Stomach (tissue), 9 donors: ENCODE data around the gene GPR176. TPM values are rescaled to one million over a fixed set of nuclear protein-coding genes. Genes with fewer than 3 reads are reported as not detected.
A peak's percentile ranks its signal among the peaks of the same experiment; 100 is the strongest.

ENCODE experiments used
- DNase-seq, 2 donors: peaks; one replicate each; pipeline versions ENCODE4 v3.0.0 to v3.0.0-alpha.2; 2013 to 2019
- H3K27ac ChIP-seq, 5 donors: fragments of 200-600 bp in 4 of 5; sonication (generic) in 4 of 5; one replicate each; pipeline ENCODE4 v1.5.1; 2013 to 2019; ENCODE audit warnings: mild to moderate bottlenecking in 1 of 5, moderate library complexity in 1 of 5
- H3K27me3 ChIP-seq, 3 donors: fragments of 200-600 bp; sonication (generic); one replicate each; pipeline ENCODE4 v1.5.1; 2017 to 2019; ENCODE audit warnings: mixed run types in 1 of 3
- H3K36me3 ChIP-seq, 4 donors: fragments of 200-600 bp; sonication (generic); 1 replicate in 3 of 4; 2 replicates in 1 of 4; pipeline ENCODE4 v1.5.1; 2016 to 2019
- H3K4me1 ChIP-seq, 4 donors: fragments of 200-600 bp; sonication (generic); one replicate each; pipeline ENCODE4 v1.5.1; 2016 to 2019
- H3K4me3 ChIP-seq, 4 donors: fragments of 200-600 bp; sonication (generic) in 3 of 4; one replicate each; pipeline ENCODE4 v1.5.1; 2016 to 2019; ENCODE audit warnings: mild to moderate bottlenecking in 1 of 4
- H3K9me3 ChIP-seq, 4 donors: fragments of 200-600 bp; sonication (generic); one replicate each; pipeline ENCODE4 v1.5.1; 2016 to 2019
- EP300 ChIP-seq: sonication (generic); formaldehyde crosslinking; IDR thresholded peaks from one replicate; pipeline ENCODE4 v1.6.1; 2017; ENCODE audit warnings: antibody characterized with exemption
- POLR2A ChIP-seq, 4 donors: fragments of 450-650 bp; IDR thresholded peaks; one replicate each; pipeline ENCODE4 v1.6.1; 2016; ENCODE audit warnings: antibody characterized with exemption in 4 of 4, control low read depth in 2 of 4, mild to moderate bottlenecking in 1 of 4, moderate library complexity in 1 of 4
- POLR2AphosphoS5 ChIP-seq, 3 donors: sonication (generic); formaldehyde crosslinking; IDR thresholded peaks; one replicate each; pipeline ENCODE4 v1.6.1; 2016; ENCODE audit warnings: antibody characterized with exemption in 3 of 3
- WGBS, 5 donors: extraction: QIAGEN DNeasy Blood & Tissue Kit in 3 of 5; methylation state at CpG; one replicate each; pipeline versions ENCODE4 v1.1.5 to v1.1.7; 2013 to 2018; 5-methylcytosine and 5-hydroxymethylcytosine counted together
- intact Hi-C: fragments of 100-400 bp; cut with DNase I; formaldehyde crosslinking; loops from one replicate; pipeline ENCODE4 v1.15.1; 2023; ENCODE audit warnings: low total_unique reads
- polyA plus RNA-seq, 3 donors: library from polyadenylated mRNA; stranded (reverse); fragments of 200-250 nt; gene quantifications; one replicate each; pipeline ENCODE4 v1.2.3, GENCODE V29; 2013
- total RNA-seq, 5 donors: library from RNA; depleted of rRNA; stranded (reverse); fragments of >200 nt; gene quantifications; one replicate each; pipeline versions ENCODE4 v1.1.0 to v1.2.3, GENCODE V29; 2014 to 2016
- TF ChIP-seq, protein P1 (sequence below), 7 experiments: fragments of 450-650 bp in 4 of 7; fragments of 200-600 bp in 3 of 7; sonication (generic) in 3 of 7; IDR thresholded peaks; one replicate each; pipeline ENCODE4 v1.5.1; 2016 to 2019; ENCODE audit warnings: antibody characterized with exemption in 7 of 7, control low read depth in 2 of 7, mild to moderate bottlenecking in 1 of 7
- donor health status: healthy with polysubstance abuse.
- donor health status: Bipolar disorder and iron deficiency.
- donor health status: healthy.

GPR176 gene
- total and polyA plus RNA-seq, 8 donors: 0.29 to 10.1 (median 1.3) TPM; not detected in 1

DNA sequence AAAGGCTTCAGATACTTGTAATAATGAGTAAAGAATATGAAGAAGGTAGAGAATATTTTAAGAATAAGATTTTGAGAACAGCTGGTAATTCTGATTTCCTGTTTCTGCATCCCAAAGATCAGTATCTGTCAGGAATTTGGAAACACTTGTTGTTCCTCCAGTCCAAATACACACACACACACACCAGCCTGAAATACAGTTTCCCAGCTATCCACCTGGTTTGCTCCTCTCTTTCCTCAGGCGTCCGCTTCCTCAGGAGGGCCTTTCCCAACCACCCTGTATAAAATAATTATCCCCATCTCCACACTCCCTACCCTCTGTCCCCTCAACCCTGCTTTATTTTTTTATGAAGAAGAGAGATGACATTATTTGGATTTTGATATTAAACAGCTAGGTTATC is 135.4 kb downstream of the GPR176 start:
- Histone ChIP-seq H3K4me3 (no peak overlapping the region), H3K9me3 (no peaks in the 10 kb centered on the region), H3K27me3 (no peaks in the 10 kb centered on the region), H3K36me3 (no peaks in the 10 kb centered on the region), H3K4me1 (peaks cover 10 to 57% (median 36%) of the 10 kb centered on the region in 4 donors), H3K27ac (peak overlapping the region in 3 of 5 donors; percentile 19 to 86 (median 83))
- WGBS, 5 donors: 39 to 72% (median 62%) methylated on average over 2 of the region's 2 CpGs
- intact Hi-C loops: no loop called here
- TF ChIP-seq, protein P1, sequence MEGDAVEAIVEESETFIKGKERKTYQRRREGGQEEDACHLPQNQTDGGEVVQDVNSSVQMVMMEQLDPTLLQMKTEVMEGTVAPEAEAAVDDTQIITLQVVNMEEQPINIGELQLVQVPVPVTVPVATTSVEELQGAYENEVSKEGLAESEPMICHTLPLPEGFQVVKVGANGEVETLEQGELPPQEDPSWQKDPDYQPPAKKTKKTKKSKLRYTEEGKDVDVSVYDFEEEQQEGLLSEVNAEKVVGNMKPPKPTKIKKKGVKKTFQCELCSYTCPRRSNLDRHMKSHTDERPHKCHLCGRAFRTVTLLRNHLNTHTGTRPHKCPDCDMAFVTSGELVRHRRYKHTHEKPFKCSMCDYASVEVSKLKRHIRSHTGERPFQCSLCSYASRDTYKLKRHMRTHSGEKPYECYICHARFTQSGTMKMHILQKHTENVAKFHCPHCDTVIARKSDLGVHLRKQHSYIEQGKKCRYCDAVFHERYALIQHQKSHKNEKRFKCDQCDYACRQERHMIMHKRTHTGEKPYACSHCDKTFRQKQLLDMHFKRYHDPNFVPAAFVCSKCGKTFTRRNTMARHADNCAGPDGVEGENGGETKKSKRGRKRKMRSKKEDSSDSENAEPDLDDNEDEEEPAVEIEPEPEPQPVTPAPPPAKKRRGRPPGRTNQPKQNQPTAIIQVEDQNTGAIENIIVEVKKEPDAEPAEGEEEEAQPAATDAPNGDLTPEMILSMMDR (IDR thresholded peaks at IDR 0.05): no peak
- TF ChIP-seq POLR2AphosphoS5 (IDR thresholded peaks at IDR 0.05) (no peak), EP300 (no peak), POLR2A (IDR thresholded peaks at IDR 0.05) (no peak)
- no peak for DNase-seq

DNA sequence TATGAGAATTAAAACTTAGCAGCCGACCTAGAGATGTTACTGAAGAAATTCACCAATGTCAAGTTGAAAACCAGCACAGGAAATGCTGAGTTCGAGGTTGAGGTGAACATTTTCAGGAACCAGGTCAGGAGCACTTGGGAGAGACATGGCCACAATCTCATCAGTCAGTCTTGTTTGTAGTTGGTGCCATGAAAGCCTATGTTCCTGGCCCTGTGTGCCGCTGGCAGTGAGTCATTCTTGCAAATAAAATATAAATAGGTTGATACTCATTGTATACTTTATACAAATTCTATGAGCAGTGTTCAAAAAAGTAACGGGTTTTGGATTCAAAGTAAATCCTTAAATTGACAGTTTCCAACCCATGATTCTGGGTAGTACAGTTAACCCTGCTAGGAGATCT is 135.9 kb downstream of the GPR176 start:
- Histone ChIP-seq H3K4me3 (peak overlapping the region in 1 of 4 donors; percentile 74), H3K36me3 (no peaks in the 10 kb centered on the region), H3K4me1 (peaks cover 10 to 52% (median 36%) of the 10 kb centered on the region in 4 donors), H3K27me3 (no peaks in the 10 kb centered on the region), H3K9me3 (no peaks in the 10 kb centered on the region), H3K27ac (peak overlapping the region in 4 of 5 donors; percentile 72 to 91 (median 84))
- DNase-seq: no peak
- WGBS, 5 donors: 26 to 39% (median 29%) methylated on average over 4 of the region's 4 CpGs
- intact Hi-C loops: no loop called here
- TF ChIP-seq POLR2AphosphoS5 (IDR thresholded peaks at IDR 0.05) (no peak), EP300 (no peak), POLR2A (IDR thresholded peaks at IDR 0.05) (no peak)
- TF ChIP-seq, protein P1 (IDR thresholded peaks at IDR 0.05): no peak

DNA sequence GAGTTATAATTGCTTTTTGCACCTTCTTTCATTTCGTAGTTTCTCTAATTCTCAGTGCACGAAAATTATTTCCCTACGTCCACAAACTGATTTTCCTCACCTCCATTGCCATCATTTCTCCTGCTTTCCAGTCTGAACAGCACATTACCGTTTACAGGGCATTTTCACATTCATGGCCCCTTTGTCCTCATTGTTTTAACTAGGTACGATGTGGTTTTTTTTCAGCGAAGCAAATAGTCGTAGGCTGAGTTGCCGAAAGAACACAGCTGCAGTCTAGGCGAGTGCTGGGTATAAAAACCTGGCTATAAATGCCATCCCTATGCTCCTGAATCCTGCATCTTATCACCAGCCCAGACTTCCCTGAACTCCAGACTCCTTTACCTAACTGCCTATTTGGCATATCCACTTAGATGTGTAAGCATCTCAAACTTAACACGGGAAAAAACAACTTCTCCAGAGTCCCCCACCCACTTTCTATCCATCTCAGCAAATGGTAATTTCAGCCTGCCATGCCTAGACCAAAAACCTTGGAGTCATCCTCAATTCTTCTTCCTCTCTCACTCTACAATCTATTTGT is 136.7 kb downstream of the GPR176 start:
- Histone ChIP-seq H3K27ac (peak overlapping the region in 4 of 5 donors; percentile 72 to 91 (median 84)), H3K4me3 (peak overlapping the region; percentile 67 to 85 (median 74)), H3K4me1 (peaks cover 10 to 47% (median 36%) of the 10 kb centered on the region in 4 donors), H3K9me3 (no peaks in the 10 kb centered on the region), H3K36me3 (no peaks in the 10 kb centered on the region), H3K27me3 (no peaks in the 10 kb centered on the region)
- intact Hi-C loops: no loop called here
- no peak for TF ChIP-seq POLR2AphosphoS5 (IDR thresholded peaks at IDR 0.05)
- DNase-seq: no peak
- 1 to 3% (median 1%) methylated on average over 10 of the region's 10 CpGs for WGBS, 5 donors

DNA sequence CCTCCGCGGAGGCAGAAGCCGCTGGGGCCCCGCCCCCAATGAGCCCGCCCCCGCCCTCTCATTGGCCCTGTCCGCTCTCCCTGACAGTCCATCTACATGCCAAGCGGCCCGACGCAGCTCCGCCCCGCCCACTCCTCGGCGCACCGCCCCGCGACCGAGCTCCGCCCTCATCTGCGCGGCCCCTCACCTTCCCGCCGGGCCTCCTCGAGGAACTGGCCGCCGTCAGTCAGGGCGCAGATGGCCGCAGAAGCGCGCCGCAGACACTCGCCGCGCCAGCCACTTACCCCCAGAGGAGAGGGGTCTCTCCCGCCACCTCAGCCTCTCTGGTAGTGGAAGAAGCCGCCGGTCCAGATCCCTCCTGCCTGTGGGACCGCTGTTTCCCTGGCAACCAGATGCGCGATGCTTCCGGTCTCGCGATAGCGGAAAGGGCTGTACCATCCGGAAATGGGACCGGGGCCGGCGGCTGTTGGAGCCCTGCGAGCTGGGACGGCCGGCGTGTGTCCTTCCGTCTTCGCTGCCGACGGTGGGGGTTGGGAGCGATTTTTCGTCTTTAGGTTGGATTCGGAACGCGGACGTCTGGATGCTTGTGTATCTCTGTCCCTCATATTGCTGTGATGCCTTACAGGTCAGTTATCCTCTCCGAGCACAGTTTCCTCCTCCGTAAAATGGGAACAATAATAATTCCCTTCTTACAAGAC is 137.5 kb downstream of the GPR176 start, which contains the start of gene FSIP1:
Gene FSIP1, minus strand, starts transcription at position 401 of the 698 bp plus-strand sequence. CDS start 6,317 bp downstream, outside the sequence.
- peaks cover 10 to 47% (median 36%) of the 10 kb centered on the region in 4 donors for H3K4me1 ChIP-seq
- WGBS, 5 donors: 0 to 1% (median 1%) methylated on average over 47 to 64 of the region's 64 CpGs
- H3K27me3 ChIP-seq: no peaks in the 10 kb centered on the region
- intact Hi-C loops: no loop called here
- H3K9me3 ChIP-seq: no peaks in the 10 kb centered on the region
- peak; percentile 97 to 98 for DNase-seq
- H3K4me3 ChIP-seq: peak within 1 kb of the TSS; percentile 67 to 85 (median 74)
- no peaks in the 10 kb centered on the region for H3K36me3 ChIP-seq
- H3K27ac ChIP-seq: peak within 1 kb of the TSS; percentile 67 to 91 (median 83)
- TF ChIP-seq POLR2AphosphoS5 (IDR thresholded peaks at IDR 0.05) (peak; percentile 47 to 88 (median 78)), POLR2A (IDR thresholded peaks at IDR 0.05) (peak in 1 of 4 donors; percentile 44), EP300 (no peak)
- TF ChIP-seq, protein P1 (IDR thresholded peaks at IDR 0.05): peak in 1 of 7 experiments; percentile 4
